Measurements from ENCODE around the gene SYNJ1. TPM values are rescaled to one million over a fixed set of nuclear protein-coding genes. Genes with fewer than 3 reads are reported as not detected.

SYNJ1 gene
- total RNA-seq, 2 donors from 2014 or later, result 7.9 to 9.2 TPM

DNA sequence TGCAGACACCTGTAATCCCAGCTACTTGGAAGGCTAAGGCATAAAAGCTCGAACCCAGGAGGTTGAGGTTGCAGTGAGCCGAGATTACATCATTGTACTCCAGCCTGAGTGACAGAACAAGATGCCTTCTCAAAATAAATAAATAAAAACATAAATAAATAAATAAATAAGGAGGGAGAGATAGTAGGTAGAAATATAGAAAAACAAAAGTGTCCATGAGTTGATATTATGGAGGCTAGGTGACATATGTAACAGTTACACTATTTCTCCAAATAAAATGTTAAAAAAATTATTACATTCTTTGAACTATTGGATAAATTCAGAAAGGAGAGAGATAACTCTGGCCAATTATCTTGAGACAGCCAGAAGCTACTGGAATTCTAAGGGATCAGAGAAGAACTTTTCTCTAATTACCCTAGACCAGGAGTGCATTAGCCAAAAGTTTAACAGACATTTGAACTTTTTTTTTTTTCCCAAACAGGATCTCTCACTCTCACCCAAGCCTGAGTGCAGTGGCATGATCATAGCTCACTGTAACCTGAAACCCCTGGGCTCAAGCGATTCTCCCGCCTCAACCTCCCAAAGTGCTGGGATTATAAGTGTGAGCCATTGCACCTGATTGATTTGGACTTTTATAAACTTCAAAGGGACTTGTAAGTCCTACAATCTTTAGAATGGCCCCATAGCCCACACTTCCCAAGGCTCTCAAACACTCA, 17.6 kb downstream of the SYNJ1 start:
- no peaks in the 10 kb centered on the region for H3K9me3 ChIP-seq
- no peak overlapping the region for H3K27ac ChIP-seq
- TF ChIP-seq, protein P1, sequence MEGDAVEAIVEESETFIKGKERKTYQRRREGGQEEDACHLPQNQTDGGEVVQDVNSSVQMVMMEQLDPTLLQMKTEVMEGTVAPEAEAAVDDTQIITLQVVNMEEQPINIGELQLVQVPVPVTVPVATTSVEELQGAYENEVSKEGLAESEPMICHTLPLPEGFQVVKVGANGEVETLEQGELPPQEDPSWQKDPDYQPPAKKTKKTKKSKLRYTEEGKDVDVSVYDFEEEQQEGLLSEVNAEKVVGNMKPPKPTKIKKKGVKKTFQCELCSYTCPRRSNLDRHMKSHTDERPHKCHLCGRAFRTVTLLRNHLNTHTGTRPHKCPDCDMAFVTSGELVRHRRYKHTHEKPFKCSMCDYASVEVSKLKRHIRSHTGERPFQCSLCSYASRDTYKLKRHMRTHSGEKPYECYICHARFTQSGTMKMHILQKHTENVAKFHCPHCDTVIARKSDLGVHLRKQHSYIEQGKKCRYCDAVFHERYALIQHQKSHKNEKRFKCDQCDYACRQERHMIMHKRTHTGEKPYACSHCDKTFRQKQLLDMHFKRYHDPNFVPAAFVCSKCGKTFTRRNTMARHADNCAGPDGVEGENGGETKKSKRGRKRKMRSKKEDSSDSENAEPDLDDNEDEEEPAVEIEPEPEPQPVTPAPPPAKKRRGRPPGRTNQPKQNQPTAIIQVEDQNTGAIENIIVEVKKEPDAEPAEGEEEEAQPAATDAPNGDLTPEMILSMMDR (IDR thresholded peaks at IDR 0.05), result no peak
- TF ChIP-seq POLR2AphosphoS5 (IDR thresholded peaks at IDR 0.05) (no peak), POLR2A (IDR thresholded peaks at IDR 0.05) (no peak)
- H3K27me3 ChIP-seq (replicated peaks; ENCODE audit: insufficient read depth), result no peaks in the 10 kb centered on the region
- DNase-seq (ENCODE audit: low spot score), result no peak
- intact Hi-C loops (cut with DNase I), result no loop called here
- H3K4me3 ChIP-seq, result no peak overlapping the region
- 86% methylated on average over 4 of the region's 4 CpGs for whole genome bisulfite sequencing
- H3K36me3 ChIP-seq, result no peaks in the 10 kb centered on the region
- H3K4me1 ChIP-seq (replicated peaks), result no peaks in the 10 kb centered on the region

DNA sequence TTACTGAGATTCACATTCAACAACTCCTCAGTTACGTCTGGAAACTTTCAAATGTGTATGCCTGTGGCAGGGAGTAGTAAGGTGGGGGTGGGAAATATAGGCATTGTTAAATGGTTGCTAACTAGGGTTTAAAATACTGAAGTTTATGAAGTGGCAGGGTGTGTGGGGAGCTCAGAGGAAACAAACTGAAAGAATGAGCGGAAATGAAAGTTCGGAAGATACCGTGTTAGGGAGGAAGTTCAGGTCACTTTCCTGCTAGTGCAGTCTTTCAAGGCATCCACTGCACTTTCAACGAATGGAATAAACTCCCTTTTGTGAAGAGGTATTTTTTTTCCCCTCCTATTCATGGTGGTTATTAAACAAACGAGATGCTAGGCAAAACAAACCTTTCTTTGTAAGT, 19.7 kb downstream of the SYNJ1 start:
- WGBS, result 70% methylated on average over 6 of the region's 6 CpGs
- Histone ChIP-seq H3K27me3 (replicated peaks; ENCODE audit: insufficient read depth) (no peaks in the 10 kb centered on the region), H3K27ac (no peak overlapping the region), H3K4me3 (no peak overlapping the region), H3K36me3 (no peaks in the 10 kb centered on the region), H3K4me1 (replicated peaks) (no peaks in the 10 kb centered on the region), H3K9me3 (no peaks in the 10 kb centered on the region)
- intact Hi-C loops (cut with DNase I), result no loop called here
- no peak for DNase-seq (ENCODE audit: low spot score)
- TF ChIP-seq, protein P1 (IDR thresholded peaks at IDR 0.05), result no peak
- no peak for TF ChIP-seq POLR2AphosphoS5 (IDR thresholded peaks at IDR 0.05)
- no peak for TF ChIP-seq POLR2A (IDR thresholded peaks at IDR 0.05)

DNA sequence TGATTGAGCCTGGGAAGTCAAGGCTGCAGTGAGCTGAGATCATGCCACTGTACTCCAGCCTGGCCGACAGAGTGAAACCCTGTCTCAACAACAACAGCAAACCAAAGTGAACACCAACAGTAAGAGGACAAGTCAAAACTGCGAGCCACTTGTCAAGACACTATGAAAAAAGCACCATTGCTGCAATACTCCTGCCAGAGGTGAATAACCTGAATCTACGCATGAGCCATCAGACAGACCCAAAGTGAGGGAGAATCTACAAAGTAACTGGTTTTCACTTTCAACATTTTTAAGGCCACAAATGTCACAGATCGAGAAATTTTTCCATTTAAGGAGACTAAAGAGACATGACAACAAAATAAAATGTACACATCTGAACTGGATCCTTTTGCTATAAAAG, 21.9 kb downstream of the SYNJ1 start:
- H3K27ac ChIP-seq, result no peak overlapping the region
- no peaks in the 10 kb centered on the region for H3K27me3 ChIP-seq (replicated peaks; ENCODE audit: insufficient read depth)
- no peak for DNase-seq (ENCODE audit: low spot score)
- intact Hi-C loops (cut with DNase I), result no loop called here
- H3K9me3 ChIP-seq, result no peaks in the 10 kb centered on the region
- no peaks in the 10 kb centered on the region for H3K36me3 ChIP-seq
- no peaks in the 10 kb centered on the region for H3K4me1 ChIP-seq (replicated peaks)
- H3K4me3 ChIP-seq, result no peak overlapping the region
- WGBS, result 96% methylated on average over 4 of the region's 4 CpGs
- no peak for TF ChIP-seq POLR2A (IDR thresholded peaks at IDR 0.05)
- TF ChIP-seq, protein P1 (IDR thresholded peaks at IDR 0.05), result no peak
- no peak for TF ChIP-seq POLR2AphosphoS5 (IDR thresholded peaks at IDR 0.05)

DNA sequence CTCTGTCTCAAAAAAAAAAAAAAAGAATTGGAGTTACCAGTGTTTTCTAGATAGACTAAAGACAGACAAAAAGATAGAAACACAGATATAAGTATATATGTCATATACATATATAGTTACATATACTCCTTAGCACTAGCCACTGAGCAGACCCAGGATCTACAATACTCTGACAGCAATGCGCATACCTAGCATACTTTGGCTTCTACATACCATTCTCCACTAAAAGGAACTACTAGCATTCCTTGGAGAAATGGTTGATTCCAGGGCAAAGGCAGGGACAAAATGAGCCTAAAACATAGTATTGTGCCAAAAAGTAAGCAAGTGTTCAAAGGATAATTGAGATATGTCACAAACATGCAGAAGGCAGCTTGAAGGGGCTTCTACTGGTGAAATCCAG, 22.7 kb downstream of the SYNJ1 start:
- 100% methylated on average over 1 of the region's 1 CpG for WGBS

DNA sequence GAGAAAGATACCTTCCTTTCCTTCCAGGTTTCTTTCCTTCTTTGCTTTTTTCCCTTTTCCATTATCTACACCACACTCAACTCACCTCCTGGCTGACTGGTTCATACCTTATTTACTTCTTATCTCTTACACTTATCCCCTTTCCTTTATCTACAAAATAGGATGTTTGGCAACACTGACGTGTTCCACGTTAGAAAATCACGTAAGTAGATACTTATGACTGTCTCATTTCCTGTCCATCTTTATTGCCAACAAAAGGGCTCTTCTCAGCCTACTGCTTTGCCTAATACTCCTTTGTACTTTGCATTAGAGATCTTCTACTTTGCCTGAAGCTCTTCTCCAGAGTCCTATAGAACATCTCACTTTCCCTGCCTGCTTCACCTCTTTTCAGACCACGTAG, 25.1 kb downstream of the SYNJ1 start:
- Histone ChIP-seq H3K36me3 (no peaks in the 10 kb centered on the region), H3K4me3 (no peak overlapping the region), H3K27me3 (replicated peaks; ENCODE audit: insufficient read depth) (no peaks in the 10 kb centered on the region), H3K27ac (no peak overlapping the region), H3K4me1 (replicated peaks) (no peaks in the 10 kb centered on the region), H3K9me3 (no peaks in the 10 kb centered on the region)
- TF ChIP-seq, protein P1 (IDR thresholded peaks at IDR 0.05), result no peak
- TF ChIP-seq POLR2AphosphoS5 (IDR thresholded peaks at IDR 0.05) (no peak), POLR2A (IDR thresholded peaks at IDR 0.05) (no peak)
- WGBS, result 37% methylated on average over 4 of the region's 4 CpGs
- intact Hi-C loops (cut with DNase I), result no loop called here
- no peak for DNase-seq (ENCODE audit: low spot score)

More for the DNA sequence above, 22.7 kb downstream of the SYNJ1 start:
- TF ChIP-seq, protein P1 (IDR thresholded peaks at IDR 0.05), result no peak
- Histone ChIP-seq H3K27ac (no peak overlapping the region), H3K9me3 (no peaks in the 10 kb centered on the region), H3K27me3 (replicated peaks; ENCODE audit: insufficient read depth) (no peaks in the 10 kb centered on the region), H3K36me3 (no peaks in the 10 kb centered on the region), H3K4me3 (no peak overlapping the region), H3K4me1 (replicated peaks) (no peaks in the 10 kb centered on the region)
- intact Hi-C loops (cut with DNase I), result no loop called here
- no peak for DNase-seq (ENCODE audit: low spot score)

Measured in prostate gland (tissue), 2 donors.